GM18502 (cell line): Measurements from ENCODE around the gene FAR2.
"Not testable (repeated sequence)": the region's sequence is repeated elsewhere in the genome, so short reads cannot be mapped to it uniquely, and the experiment has no call there.

Source experiments
- ATAC-seq: cut with Tn5 transposase; IDR thresholded peaks from one replicate; pipeline ENCODE4 v1.9.1; 2021; ENCODE audit warnings: mild to moderate bottlenecking; ENCODE audit not compliant: unreplicated experiment, poor library complexity

The FAR2 gene

DNA sequence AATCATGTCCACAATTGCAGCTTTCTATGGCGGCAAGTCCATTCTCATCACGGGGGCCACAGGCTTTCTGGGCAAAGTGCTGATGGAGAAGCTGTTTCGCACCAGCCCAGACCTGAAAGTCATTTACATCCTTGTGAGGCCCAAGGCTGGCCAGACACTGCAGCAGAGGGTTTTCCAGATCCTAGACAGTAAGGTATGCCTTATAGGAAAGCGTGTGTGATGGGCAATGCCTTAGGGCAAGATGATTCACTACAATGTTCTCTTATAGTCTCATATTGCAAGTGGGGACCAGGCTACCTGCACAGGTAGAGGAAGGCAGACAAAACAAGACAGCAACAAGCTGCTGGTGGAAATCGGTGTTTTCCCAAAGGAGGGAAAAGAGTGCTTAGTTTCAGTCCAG is 121.4 kb downstream of the FAR2 start:
- no peak for ATAC-seq

DNA sequence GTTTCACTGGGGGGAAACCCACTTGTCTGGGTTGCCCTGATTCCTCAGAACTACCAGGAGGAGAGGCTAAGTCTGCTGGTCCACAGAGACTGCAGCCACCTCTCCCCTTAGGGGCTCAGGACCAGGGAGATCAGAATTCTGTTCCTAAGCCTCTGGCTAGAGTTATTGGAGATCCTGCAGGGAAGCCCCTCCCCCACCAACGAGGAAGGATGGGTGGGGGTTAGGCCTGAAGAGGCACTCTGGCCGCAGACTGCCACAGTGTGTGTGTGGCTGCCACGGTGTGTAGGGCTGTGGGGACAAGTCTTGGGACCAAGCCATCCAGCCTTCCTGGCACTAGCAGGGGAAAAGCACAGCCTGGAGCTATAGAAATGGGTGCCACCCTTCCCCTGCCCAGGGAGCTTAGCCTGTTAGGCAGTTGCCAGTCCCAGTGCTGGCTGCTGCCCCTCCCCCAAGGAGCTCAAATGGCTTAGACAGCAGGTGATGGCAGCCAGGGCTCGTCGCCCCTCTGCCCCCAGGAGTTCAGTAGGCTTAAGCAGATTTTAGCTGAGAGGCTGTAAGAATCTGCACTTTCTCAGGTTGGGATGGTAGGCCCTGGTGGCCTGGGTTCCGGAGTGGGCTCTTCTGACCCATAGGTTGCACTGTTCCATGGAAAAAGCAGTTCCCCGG is 124.2 kb downstream of the FAR2 start:
- no peak for ATAC-seq

DNA sequence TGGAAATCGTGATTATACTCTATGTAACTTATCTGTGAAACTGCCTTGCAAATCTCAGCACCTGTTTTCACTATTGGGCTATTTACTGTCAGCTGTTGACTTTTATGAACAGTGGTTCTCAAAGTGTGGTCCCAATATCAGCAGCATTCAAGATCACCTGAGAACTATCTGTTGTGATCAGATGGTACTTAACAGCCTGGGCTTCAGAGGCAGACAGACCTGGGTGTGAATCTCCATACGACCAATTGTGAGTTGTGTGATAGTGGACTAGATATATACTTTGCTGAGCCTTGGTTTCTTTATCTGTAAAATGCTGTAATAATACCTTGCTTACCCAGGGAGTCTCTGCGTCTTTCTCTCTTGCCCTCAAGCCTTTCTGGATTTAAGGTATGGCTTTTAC is 126.8 kb downstream of the FAR2 start:
- ATAC-seq = no peak

DNA sequence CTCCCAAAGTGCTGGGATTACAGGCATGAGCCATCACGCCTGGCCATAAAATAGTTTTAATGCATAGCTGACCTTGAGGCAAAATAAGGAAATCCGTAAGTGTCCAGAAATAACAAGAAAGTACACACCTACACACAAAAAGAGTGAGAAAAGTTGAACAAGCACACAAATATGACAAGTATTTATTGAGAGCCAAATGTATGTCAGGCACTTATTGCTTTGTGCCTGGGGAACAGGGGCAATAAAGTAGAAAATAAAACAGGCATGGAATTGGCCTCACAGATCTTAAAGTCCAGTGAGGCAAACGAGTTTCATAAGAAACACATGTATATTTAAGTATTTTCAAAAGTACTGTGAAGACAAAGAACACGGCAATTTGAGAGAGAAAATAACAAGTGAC is 128.2 kb downstream of the FAR2 start:
- no peak for ATAC-seq

DNA sequence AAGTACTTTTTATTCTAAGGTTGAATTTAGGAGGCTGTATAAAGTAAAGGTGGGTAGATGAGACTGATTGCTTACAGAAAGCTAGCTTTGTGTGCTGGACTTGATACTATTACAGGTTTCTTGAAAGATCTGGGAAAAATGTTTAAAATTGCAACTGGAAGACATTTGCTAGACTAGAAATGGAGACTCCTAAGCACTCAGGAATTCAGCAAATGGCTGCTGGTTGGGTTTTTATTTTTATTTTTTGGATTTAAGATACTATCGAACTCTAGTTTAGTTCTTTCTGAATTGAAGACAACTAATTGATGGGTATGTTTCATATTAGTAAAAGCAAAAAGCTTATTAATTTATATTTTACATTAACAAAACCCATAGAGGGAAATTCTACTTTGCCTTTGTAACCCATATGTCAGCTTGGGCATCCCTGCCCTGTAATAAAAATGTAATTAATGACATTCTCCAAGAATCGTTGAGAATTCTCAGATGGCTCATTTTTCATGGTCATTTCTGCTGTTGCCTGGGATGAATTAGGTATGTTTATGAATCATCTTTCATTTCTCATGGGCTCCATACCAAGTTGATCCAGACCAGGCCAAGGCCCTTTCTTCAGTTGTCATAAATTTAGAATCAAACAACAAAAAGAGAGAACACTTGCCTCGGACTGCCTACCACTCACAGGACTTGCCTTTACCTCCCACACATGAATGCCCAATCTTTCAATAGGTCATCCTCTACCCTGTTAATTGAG is 129.8 kb downstream of the FAR2 start:
- ATAC-seq = no peak

DNA sequence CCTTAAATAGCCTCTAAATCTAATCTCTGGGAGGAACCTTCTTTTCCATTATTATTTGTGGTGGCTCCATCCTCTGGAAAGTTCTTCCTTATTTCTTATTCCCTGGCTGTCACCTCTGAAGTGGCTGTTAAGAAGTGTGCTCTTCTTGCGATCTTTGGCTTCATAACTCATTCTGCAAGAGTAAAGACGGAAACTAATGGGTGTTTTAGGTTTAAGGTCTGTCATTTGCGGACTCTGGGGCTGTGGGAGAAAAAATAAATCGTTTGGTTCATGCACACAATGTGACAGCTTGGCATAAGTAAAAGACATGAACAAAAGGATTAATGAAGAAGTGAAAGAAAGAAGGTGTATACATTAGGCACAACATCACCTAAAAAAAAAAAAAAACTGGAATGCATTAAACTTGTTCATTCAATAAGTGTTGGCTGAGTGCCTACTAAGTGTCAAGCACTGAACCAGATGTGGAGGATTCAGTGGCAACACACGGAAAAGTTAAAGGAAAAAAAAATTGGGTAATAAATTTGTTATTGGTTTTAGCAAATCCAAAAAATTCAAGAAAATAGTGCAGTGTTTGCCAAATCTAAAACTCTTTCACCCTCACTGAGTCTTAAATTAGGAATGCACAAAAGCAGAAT is 132.4 kb downstream of the FAR2 start:
- ATAC-seq = no peak

DNA sequence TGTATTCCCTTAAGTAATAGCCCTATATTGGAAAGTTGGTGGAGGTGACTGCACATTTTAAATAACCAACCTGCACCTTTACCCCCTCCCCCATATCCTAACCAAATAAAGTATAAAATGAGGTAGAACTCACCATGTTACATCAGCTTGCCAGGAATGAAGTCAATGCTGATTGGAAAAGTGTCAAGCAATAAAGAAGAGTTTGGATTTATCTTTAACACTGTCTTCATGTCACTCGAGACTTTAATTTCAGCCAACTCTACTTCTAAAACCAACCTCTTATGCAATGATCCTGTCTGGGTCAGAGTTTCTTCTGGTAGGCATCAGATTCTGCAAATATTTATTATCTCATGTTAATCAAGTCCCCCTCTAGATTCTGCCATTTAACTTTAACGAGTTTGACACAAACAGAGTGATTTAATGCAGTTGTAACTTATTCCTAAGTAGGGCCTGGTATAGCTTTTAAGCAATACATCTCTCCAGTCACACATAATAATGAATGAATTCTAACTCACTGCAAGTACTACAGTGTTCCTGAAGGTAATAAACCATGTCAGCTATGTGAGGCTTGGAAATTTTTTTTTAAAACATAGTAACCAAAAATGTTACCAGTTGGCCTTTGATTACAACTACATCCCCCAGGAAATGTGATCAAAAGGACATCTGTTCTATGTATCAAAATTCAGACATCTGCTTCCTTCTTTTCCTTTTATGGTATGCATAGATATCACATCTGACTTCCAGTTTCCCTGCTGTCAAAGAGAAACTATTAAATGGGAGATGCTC is 133.1 kb downstream of the FAR2 start:
- ATAC-seq = no peak

DNA sequence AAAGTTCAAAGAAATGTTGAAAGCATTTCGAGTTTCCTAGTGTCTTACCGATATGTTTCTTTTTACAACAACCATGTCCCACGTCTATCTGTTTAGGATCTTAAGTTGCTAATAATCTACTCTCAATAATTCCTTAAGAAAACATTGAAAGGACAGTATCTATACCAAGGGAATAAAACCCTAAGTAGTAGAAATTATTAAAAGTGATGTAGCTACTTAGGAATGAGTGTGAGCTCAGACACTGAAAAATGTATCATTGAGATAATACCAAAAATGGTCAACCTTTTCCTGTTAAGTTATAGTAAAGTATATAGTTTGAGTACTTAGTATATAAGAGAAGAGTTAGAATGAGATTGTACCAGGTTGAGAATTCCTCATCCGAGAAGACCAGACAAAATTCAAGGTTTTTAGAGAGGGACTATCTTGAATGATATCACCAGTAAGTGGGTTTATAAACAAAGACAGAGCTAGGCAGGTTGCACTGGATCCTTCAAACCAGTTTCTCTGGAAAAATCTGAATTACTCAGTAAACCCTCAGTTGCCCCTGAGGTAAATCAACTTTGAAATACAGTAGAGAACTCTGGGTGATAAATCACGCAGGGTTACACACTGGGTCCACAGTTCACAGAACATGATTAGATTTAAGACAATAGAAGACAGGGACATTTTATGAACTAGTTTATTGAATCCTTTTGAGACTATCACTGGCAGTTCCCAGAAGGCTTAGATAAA is 135.1 kb downstream of the FAR2 start:
- no peak for ATAC-seq

DNA sequence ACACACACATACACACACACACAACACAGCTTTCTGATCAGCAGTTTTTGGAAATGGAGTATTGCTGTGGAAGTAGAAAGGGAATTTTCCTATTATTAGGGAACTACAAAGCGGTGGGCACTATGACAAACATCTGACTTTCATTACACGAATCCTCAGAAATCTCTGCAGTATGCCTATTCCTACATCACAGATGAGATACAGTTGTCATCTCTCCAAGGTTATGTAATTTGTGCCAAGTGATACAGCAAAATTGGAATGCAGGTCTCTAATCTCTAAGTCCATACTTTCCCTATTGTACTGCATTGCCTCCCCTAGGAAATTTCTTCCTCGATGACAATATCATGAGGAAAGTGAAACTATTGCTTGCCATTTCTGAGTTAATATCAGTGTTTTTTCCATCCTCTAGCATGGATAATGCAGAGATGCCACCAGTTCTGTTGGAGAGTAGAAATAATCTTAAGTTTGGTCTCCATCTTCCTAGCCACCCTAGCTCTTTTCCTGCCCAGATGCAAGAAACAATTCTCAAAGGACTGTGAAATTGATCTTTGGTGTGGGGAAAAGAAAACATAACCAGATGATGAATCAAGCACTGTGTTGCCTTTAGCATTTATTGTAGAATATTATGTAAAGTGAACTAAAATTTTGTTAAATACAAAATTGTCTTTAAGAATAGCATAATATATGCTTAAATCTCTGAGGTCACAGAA is 137.2 kb downstream of the FAR2 start:
- ATAC-seq = no peak

DNA sequence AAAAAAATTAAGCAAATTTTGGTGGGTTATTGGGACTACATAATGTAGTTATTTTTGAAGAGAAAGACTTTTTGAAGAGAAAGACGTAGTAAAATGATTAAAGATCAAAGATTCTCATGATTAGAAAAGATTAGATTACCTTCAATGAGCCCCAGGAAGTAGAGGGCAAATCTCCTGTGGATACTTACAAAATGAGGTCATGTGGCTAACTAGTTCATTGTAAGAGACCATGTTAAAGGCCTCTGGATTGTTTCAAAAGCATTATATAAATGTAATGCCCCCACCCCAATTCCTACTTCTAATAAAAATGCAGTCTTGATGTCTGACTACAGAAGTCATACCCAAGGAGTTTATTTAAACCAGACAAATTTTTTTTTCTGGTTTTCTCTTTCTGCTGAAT is 138.5 kb downstream of the FAR2 start:
- ATAC-seq = no peak

DNA sequence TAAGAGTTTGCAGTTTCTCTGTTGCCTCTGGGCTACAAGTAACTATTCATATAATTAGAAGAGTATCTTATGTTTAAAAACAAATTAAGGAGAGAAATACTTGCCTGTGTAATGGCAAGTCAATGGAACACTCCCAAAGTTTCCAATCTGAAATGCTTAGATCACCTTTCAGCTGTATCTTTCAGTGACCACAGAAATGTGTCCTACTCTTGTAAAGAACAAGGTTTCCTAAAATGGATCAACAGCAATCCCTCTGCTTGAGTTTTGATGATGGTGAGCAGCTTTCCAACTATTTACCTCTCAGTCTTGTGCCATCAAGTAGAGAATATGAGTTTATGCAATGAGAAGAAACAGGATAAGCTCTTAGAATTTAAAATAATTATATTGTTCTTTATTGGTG is 139.0 kb downstream of the FAR2 start:
- ATAC-seq = no peak

DNA sequence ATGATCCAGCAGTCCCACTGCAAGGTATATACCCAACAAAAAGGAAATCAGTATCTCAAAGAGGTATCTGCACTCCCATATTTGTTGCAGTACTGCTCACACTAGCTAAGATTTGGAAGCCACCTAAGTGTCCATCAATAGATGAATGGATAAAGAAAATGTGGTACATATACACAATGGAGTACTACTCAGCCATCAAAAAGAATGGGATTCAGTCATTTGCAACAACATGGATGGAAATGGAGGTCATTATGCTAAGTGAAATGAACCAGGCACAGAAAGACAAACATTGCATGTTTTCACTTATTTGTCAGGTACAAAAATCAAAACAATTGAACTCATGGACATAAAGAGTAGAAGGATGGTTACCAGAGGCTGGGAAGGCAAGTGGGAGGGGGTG is 141.4 kb downstream of the FAR2 start:
- ATAC-seq = not testable (repeated sequence)

DNA sequence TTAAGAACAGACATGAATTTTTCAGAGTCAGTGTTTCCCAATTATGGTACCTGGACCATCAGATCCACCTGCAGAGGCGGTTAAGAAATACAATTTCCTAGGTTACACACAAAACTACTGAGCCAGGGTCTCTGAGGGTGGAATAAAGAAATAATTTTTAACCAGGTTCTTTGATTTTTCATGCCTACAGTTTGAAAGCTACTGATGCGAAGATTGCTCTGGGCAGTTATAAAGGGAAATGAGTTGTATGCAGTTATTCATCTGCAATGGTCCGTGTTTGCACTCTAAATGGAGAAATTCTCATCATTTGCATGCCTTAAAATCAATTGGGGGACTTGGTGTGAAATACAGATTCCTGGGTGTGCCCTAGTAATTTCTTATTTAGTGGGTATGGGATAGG is 142.1 kb downstream of the FAR2 start:
- ATAC-seq = no peak

DNA sequence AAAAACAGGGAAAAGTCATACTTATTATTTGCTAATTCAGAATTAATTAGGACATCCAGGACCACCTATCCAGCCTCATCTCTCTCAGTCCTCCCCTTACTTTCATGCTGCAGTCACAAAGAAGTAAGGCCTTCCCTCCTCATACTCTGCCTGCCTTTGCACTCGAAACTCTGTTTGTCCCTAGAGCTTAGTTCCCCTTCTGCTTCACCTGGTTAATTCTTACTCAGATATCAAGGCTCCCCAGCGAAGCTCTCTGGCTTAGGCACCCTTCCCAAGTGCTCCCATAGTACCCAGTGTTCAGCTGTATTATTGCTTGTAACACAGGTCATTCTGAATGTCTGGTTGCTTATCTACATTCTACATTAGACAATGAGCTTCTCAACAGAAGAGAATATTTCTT is 150.6 kb downstream of the FAR2 start:
- ATAC-seq = peak; percentile 52

DNA sequence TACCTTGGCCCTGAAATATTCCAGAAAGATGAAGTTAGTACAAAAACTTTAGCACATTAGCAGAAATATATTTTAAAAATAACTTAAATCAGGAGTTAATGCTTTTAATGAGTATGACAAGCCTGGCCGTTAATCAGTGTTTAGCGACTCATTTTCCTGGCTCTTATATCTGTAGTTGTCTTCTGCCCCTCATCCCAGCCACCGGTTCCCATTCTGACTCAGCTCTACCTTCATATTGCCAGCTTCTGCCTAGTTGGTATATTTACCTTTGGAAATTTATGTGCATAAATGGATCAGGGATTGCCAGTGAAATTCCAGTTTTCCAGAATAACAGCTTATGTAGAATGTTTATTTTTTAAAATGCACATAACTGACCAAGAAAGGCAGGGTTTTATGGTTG is 152.0 kb downstream of the FAR2 start:
- no peak for ATAC-seq

DNA sequence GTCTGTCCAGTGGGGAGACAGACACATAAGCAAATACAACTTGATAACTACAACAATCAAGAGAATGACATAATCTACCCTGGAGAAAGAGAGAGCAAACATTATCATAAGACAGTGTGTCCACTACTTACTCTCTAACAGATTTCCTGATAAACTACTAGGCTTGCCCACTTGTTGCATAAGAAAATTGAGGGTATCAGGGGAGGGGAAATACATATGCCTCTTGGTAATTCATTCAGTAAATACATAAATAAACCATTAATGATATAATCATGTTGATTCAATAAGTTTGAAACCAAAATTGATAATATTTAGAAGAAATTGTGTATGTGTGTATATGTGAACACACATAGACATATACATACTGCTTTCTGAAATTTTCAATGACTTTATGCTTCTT is 155.3 kb downstream of the FAR2 start:
- ATAC-seq = no peak

DNA sequence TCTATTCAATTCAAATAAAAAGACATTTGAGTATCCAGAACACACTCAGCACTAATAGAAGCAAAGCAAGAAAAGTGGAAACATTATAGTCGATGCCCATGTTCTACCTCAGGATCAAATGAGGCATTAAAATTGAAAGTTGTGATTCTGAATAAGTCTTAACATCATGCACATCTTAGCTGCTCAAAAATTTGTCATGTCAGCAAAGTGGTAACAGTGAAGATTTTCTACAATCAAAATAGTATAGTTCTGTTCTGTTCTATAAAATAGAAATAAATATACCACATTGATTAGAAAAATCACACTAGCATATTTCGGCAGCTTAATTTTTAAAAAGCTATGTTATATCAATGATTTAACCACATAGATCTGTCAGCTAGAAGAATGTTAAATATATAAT is 157.2 kb downstream of the FAR2 start:
- no peak for ATAC-seq

DNA sequence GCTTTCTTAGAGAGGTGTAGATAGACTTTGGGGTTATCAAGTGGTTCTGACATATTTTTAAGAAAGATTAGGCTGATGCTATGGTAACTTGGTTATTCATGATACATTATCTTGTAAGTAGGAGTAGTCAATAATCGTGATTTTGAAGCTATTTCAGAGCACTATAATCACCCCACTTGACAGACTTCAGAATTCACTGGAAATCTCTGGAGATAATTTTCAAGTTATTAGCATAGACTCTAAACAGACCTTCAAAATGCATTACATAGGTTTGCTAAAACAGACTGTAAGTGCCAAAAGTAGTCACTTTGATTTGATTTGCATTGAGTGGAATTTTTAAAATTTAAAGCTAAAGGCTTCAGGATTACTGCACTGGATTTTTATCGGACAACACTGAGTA is 157.6 kb downstream of the FAR2 start:
- ATAC-seq = no peak

DNA sequence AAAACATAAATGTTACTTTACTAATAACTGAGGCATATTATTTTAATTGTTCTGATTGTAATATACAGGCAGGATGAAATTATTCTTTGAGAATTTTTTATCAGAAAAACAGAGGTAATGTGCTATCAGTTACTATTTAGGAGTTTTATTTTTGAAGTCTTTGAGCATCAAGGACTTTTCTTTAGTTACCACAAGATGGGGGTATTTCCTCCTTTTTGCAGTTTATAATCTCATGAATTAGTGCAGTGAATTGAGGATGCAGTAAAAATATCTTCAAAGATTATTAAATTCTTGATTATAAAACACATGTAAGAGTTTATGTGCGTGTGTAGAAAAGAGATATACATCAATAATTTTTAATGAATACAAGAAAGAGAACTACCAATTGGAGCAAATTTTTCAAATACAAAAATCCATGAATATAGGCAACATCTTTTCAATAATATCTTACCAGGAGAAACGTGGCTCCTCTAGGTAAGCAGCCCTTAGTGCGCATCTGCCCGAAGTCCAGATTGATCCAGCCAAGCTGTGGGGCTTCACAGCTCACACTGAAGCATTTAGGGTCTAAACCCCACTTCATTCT is 160.3 kb downstream of the FAR2 start:
- ATAC-seq = no peak
